Measurements from ENCODE around the gene MSI2.

Gene MSI2

GRCh38 chr17:57505841-57506773, 249.8 kb downstream of the MSI2 start:
- DNase-seq (ENCODE audit: low spot score), result no peak

DNA sequence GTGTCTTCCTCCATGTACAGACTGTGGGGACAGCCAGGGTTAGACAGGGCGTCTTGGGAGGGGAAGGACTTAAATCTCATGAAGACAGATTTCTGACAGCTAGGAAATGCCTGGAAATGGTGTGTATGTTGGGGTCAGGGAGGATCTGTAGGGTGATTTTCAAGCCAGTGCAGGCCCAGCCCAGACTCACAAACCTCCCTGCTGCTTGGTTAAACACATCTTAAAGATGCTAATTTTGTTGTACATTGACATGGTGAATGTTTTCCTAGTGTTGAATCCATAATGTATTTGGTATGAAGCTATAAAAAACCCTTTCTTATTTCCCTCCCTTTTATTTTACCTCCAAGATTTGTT, 250.4 kb downstream of the MSI2 start:
- no peak for DNase-seq (ENCODE audit: low spot score)

DNA sequence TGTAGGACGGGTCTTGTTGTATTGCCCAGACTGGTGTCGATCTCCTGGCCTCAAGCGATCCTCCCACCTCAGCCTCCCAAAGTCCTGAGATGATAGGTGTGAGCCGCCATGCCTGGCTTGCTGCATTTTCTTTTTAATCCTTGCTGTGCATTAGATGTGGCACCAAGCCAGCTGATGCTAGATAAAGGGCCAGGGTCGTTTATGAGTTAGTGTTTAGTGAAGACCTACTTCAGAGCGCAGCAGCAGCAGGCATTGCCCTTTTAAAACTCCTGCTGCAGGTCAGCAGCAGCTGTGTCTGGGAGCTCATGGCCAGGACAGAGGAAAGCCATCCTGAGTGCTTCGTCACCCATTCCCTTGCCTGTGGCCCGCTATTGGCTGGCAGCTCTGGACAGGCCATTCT, 251.5 kb downstream of the MSI2 start:
- no peak for DNase-seq (ENCODE audit: low spot score)

GRCh38 chr17:57508671-57509070, 252.3 kb downstream of the MSI2 start:
- DNase-seq (ENCODE audit: low spot score), result no peak

DNA sequence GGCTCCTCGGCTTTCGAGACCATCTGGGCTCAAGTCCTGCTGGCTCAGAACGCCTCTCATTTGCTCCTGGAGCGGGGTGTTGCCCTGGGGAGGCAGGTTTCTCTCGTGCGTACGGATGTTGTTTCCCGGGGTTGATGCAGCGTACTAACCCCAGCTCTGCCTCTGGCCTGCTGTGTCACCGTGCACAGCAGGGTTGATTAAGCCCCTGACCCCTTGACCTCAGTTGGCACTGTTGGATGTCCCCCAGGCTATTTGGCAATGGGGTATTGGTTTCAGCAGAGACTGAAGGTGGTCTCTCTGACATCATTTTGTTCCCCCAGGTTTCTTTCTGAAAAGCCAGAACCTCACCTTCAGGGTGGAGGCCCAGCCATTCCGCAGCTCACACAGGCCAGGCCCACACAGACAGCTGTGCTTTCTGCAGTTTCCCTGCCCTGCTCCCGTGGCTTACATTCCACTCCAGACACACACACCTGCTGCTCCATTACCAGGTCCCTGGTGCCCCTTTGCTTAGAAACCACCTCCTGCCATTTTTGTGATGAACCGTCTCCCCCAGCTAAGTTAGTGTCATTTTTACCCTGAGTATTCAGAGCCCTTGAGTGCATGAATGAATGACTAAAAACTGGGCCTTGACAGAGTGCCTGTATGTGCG, 255.3 kb downstream of the MSI2 start:
- DNase-seq (ENCODE audit: low spot score), result no peak

- DNase-seq (ENCODE audit: low spot score), result no peak
Observed at GRCh38 chr17:57512258-57512657, 255.9 kb downstream of the MSI2 start.

DNA sequence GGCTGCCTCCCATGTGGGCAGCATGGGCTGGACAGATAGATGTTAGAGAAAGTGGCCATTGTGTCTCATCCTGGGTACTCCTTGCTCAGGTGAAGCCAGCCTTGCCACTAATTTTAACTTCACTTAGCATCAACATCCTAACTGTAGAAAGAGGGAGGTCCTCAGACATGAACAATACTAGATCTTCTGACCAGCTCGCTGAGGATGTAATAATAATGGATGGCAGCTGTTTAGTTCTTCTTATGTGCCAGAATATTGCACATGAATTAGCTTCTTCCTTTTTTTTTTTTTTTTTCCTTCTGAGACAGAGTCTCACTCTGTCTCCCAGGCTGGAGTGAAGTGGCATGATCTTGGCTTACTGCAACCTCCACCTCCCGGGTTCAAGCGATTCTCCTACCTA, 256.4 kb downstream of the MSI2 start:
- no peak for DNase-seq (ENCODE audit: low spot score)

DNA sequence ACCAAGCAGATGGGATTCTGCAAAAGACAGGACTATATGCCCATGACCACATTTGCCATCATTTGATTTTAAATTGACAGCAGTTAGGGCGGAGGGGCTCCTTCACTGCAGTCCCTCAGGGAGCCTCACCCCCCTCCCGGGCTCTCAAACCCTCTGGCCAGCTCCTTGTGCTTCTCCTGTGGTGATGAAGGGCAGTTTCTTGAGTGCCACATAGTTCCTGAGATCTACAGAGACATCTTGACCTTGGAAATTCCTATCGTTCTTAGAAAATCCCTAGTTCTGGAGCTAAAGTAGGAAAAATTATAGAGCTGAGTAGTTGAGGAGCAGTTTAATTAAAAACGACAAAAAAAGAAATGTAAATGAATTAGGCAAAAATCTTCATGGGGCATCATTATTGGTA, 257.2 kb downstream of the MSI2 start:
- no peak for DNase-seq (ENCODE audit: low spot score)

GRCh38 chr17:57514614-57515013, 258.3 kb downstream of the MSI2 start:
- DNase-seq (ENCODE audit: low spot score), result no peak

DNA sequence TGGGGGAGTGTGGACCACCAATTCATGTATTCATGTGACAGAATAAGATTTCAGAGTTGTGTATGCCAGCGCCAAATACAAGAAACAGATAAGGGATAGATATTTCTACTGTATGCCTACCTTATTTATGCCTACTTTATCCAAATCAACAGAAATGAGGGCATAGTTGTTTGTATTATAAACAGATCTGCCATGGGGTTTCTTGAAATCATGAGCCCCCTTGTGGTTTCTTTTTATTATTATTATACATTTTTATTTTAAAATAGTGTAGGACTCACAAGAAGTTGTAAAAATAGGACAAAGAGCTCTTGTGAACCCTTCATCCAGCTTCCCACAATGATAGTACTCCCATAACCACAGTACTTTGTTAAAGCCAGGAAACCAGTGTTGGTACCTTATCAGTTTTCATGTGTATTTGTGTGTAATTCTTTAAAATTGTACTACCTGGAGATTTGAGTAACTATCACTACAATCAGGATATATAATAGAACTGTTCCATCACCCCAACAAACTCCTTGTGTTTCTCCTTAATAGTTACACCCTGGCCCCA, 259.4 kb downstream of the MSI2 start:
- no peak for DNase-seq (ENCODE audit: low spot score)

GRCh38 chr17:57516290-57517230, 260.2 kb downstream of the MSI2 start:
- DNase-seq (ENCODE audit: low spot score), result no peak

- no peak for DNase-seq (ENCODE audit: low spot score)
Observed at GRCh38 chr17:57517273-57517631, 260.9 kb downstream of the MSI2 start.

GRCh38 chr17:57517632-57518456, 261.5 kb downstream of the MSI2 start:
- no peak for DNase-seq (ENCODE audit: low spot score)

- DNase-seq (ENCODE audit: low spot score), result peak; percentile 98
Observed at GRCh38 chr17:57518587-57519581, 262.6 kb downstream of the MSI2 start.

DNA sequence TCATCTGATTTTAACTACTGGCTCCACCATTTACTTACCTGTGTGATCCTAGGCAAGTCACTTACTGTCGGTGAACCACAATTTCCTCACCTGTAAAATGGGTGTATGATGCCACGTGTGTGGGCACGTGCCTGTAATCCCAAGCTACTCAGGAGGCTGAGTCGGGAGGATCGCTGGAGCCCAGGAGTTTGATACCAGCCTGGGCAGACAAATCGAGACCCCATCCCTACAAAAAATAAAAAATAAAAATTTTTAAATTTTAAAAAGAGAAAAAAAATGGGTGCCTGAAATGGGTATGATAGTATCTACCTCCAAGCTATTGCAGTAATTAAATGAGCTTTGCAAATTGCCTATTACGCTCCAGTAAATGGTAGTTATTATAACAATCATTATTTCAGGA, 263.5 kb downstream of the MSI2 start:
- no peak for DNase-seq (ENCODE audit: low spot score)

- DNase-seq (ENCODE audit: low spot score), result peak; percentile 82
Observed at GRCh38 chr17:57521606-57522005, 265.3 kb downstream of the MSI2 start.

DNA sequence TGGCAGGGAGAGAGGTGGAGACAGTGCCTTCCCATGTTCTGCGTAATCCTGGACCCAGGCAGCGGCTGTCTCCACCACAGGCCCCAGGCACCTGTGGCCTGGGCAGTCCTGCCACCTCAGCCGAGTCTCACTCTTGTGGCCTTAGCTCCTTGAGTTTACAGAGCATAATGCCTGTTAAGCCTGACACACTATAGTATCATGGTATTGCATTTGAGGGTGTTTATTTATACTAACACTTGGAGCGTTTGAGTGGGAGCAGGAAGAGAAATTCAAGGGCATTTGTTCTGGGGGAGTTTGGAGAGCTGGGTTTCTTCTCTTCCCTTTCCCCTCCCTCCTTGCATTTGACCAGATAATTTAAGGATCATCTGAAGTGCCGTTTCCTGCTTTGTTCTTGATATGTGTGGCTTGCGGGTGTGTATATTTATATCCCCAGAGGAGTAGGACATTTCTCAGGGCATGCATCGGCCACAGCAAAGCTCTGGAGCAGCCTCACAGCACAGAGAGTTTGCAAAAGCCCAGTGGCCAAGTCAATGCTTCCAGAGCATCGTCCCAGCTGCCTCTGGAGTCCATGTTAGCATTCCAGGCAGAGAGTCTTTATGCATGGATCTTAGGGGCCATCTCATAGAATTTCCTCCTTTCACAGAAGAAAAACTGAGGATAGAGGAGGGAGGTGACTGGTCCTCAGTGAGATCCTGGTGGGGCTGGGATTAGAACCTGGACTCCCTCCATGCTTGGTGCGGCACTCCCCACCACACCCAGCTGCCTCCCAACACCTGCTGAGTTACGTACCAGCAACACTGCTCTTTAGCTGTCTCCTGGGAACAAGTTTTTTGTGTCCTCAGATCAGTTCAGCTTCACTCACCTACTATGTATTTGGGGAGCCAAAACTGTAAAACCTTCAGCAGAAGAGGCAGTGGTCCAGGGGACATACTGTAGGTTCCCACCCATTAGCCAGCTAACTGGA, 266.0 kb downstream of the MSI2 start:
- no peak for DNase-seq (ENCODE audit: low spot score)

- DNase-seq (ENCODE audit: low spot score), result peak; percentile 95
Observed at GRCh38 chr17:57523926-57524632, 267.8 kb downstream of the MSI2 start.
